Lung (tissue), 12 donors: ENCODE data around the gene CASQ2. TPM values are rescaled to one million over a fixed set of nuclear protein-coding genes. Genes with fewer than 3 reads are reported as not detected.
A peak's percentile ranks its signal among the peaks of the same experiment; 100 is the strongest.

Source experiments
- ATAC-seq: fragments of 200-7000 bp; cut with Tn5 transposase; one replicate; pipeline ENCODE4 v1.9.1; 2020; ENCODE audit warnings: moderate number of reproducible peaks; ENCODE audit not compliant: insufficient read depth, low FRiP score
- DNase-seq, 3 donors: peaks; one replicate each; pipeline ENCODE4 v3.0.0-alpha.2; 2013 to 2017
- H3K27ac ChIP-seq, 2 donors: one replicate each; pipeline ENCODE4 v1.5.1; 2013; ENCODE audit warnings: mild to moderate bottlenecking in 2 of 2, moderate library complexity in 2 of 2, control low read depth in 1 of 2, inconsistent platforms in 1 of 2, low read depth in 1 of 2, low read length in 1 of 2
- H3K27me3 ChIP-seq, 3 donors: one replicate each; pipeline ENCODE4 v1.5.1; 2013; ENCODE audit warnings: low read length in 2 of 3; ENCODE audit not compliant: control insufficient read depth in 3 of 3, insufficient read depth in 3 of 3
- H3K36me3 ChIP-seq, 4 donors: one replicate each; pipeline ENCODE4 v1.5.1; 2013; ENCODE audit warnings: low read length in 4 of 4, mild to moderate bottlenecking in 1 of 4, moderate library complexity in 1 of 4; ENCODE audit not compliant: control insufficient read depth in 4 of 4, insufficient read depth in 4 of 4
- H3K4me1 ChIP-seq, 5 donors: one replicate each; pipeline ENCODE4 v1.5.1; 2013; ENCODE audit warnings: low read length in 5 of 5, mild to moderate bottlenecking in 2 of 5, moderate library complexity in 1 of 5; ENCODE audit not compliant: control insufficient read depth in 5 of 5, insufficient read depth in 5 of 5
- H3K4me3 ChIP-seq: one replicate; pipeline ENCODE4 v1.5.1; 2013; ENCODE audit warnings: mild to moderate bottlenecking, control low read depth, moderate library complexity
- H3K9ac ChIP-seq, 2 donors: one replicate each; pipeline ENCODE4 v1.5.1; 2013; ENCODE audit warnings: low read length in 2 of 2, control low read depth in 1 of 2; ENCODE audit not compliant: insufficient read depth in 1 of 2
- H3K9me3 ChIP-seq, 4 donors: one replicate each; pipeline ENCODE4 v1.5.1; 2013; ENCODE audit warnings: low read length in 3 of 4, mild to moderate bottlenecking in 1 of 4, moderate library complexity in 1 of 4; ENCODE audit not compliant: control insufficient read depth in 4 of 4, insufficient read depth in 3 of 4
- WGBS, 2 donors: extraction: QIAGEN DNeasy Blood & Tissue Kit; methylation state at CpG; one replicate each; pipeline ENCODE4 v1.1.7; 2013; 5-methylcytosine and 5-hydroxymethylcytosine counted together
- polyA plus RNA-seq, 2 donors: library from polyadenylated mRNA; stranded (reverse); fragments of 200-250 nt; gene quantifications; one replicate each; pipeline ENCODE4 v1.2.1, GENCODE V29; 2013
- total RNA-seq, 2 donors: library from RNA; depleted of rRNA in 1 of 2; stranded (reverse); fragments of >200 nt in 1 of 2; gene quantifications; one replicate each; pipeline ENCODE4 v1.2.1, GENCODE V29; 2014 to 2021
- TF ChIP-seq, protein P1 (sequence below): IDR thresholded peaks from 2 replicates; pipeline ENCODE4 v1.5.1; 2012; ENCODE audit warnings: mild to moderate bottlenecking; ENCODE audit errors: control extremely low read depth, extremely low read depth
- donor health status: control.
- donor health status: control.
- donor health status: Bipolar disorder and iron deficiency.
- donor health status: healthy.
- donor health status: DM: yes; HTN: yes; CAD: no.

The CASQ2 gene
- total and polyA plus RNA-seq, 4 donors, result 0.50 to 3.4 (median 1.4) TPM

GRCh38 chr1:115654663-115655305 is 113.7 kb downstream of the CASQ2 start:
- Histone ChIP-seq H3K4me3 (no peak overlapping the region), H3K4me1 (peaks cover 10 to 23% (median 22%) of the 10 kb centered on the region in 5 donors), H3K9me3 (no peaks in the 10 kb centered on the region), H3K9ac (peak overlapping the region; percentile 23 to 30), H3K36me3 (peaks cover 0 to 15% (median 7%) of the 10 kb centered on the region in 4 donors), H3K27me3 (no peaks in the 10 kb centered on the region), H3K27ac (no peak overlapping the region)
- TF ChIP-seq, protein P1, sequence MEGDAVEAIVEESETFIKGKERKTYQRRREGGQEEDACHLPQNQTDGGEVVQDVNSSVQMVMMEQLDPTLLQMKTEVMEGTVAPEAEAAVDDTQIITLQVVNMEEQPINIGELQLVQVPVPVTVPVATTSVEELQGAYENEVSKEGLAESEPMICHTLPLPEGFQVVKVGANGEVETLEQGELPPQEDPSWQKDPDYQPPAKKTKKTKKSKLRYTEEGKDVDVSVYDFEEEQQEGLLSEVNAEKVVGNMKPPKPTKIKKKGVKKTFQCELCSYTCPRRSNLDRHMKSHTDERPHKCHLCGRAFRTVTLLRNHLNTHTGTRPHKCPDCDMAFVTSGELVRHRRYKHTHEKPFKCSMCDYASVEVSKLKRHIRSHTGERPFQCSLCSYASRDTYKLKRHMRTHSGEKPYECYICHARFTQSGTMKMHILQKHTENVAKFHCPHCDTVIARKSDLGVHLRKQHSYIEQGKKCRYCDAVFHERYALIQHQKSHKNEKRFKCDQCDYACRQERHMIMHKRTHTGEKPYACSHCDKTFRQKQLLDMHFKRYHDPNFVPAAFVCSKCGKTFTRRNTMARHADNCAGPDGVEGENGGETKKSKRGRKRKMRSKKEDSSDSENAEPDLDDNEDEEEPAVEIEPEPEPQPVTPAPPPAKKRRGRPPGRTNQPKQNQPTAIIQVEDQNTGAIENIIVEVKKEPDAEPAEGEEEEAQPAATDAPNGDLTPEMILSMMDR, result no peak
- WGBS, 2 donors, result 31 to 42% methylated on average over 14 of the region's 14 CpGs
- peak; percentile 34 to 57 (median 45) for DNase-seq
- no peak for ATAC-seq

GRCh38 chr1:115654125-115654524 is 114.4 kb downstream of the CASQ2 start:
- H3K27me3 ChIP-seq, result no peaks in the 10 kb centered on the region
- peaks cover 0 to 15% (median 7%) of the 10 kb centered on the region in 4 donors for H3K36me3 ChIP-seq
- H3K4me1 ChIP-seq, result peaks cover 10 to 27% (median 24%) of the 10 kb centered on the region in 5 donors
- H3K27ac ChIP-seq, result no peak overlapping the region
- TF ChIP-seq, protein P1, result no peak
- no peaks in the 10 kb centered on the region for H3K9me3 ChIP-seq
- no peak overlapping the region for H3K4me3 ChIP-seq
- 94 to 96% methylated on average over 3 of the region's 3 CpGs for WGBS, 2 donors
- ATAC-seq (no peak), DNase-seq (no peak)
- no peak overlapping the region for H3K9ac ChIP-seq

DNA sequence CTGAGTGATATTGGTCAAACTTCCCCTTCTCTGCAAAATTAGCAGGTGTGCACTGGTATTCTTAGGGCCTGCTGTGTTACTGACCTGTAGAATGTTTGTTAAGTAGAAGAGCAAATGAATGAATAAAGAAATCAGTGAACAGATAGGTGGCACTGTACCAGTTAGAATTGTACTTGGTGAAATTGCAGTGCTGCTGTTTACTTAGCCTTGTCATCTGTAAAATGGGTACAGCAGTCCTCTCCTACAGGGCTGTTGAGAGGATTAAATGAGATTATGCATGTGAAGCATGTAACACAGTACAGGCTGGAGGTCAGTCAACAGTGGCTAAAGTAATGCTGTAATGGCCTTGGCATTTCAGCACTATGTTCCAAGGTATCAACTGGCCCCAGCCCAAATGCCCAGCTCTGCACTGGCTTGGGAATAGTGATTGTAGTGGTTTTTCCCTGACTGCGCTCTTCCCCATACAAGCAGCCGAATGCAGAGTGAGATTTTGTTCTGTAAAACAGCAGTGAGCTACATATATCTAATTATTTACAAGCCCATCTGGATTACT is 116.2 kb downstream of the CASQ2 start:
- Histone ChIP-seq H3K36me3 (peaks cover 0 to 7% (median 4%) of the 10 kb centered on the region in 4 donors), H3K27me3 (no peaks in the 10 kb centered on the region), H3K9ac (no peak overlapping the region), H3K4me3 (no peak overlapping the region), H3K27ac (no peak overlapping the region), H3K9me3 (no peaks in the 10 kb centered on the region), H3K4me1 (peaks cover 10 to 38% (median 24%) of the 10 kb centered on the region in 5 donors)
- 95 to 96% methylated on average over 2 of the region's 2 CpGs for WGBS, 2 donors
- TF ChIP-seq, protein P1, result no peak
- DNase-seq (no peak), ATAC-seq (no peak)
